Embryonic facial prominence (tissue), 1 donor: Measurements from ENCODE around the gene QTRT2.

Experiments
- DNase-seq: peaks from one replicate; pipeline ENCODE4 v3.0.0-alpha.2; 2016; ENCODE audit errors: extremely low spot score

Gene QTRT2

DNA sequence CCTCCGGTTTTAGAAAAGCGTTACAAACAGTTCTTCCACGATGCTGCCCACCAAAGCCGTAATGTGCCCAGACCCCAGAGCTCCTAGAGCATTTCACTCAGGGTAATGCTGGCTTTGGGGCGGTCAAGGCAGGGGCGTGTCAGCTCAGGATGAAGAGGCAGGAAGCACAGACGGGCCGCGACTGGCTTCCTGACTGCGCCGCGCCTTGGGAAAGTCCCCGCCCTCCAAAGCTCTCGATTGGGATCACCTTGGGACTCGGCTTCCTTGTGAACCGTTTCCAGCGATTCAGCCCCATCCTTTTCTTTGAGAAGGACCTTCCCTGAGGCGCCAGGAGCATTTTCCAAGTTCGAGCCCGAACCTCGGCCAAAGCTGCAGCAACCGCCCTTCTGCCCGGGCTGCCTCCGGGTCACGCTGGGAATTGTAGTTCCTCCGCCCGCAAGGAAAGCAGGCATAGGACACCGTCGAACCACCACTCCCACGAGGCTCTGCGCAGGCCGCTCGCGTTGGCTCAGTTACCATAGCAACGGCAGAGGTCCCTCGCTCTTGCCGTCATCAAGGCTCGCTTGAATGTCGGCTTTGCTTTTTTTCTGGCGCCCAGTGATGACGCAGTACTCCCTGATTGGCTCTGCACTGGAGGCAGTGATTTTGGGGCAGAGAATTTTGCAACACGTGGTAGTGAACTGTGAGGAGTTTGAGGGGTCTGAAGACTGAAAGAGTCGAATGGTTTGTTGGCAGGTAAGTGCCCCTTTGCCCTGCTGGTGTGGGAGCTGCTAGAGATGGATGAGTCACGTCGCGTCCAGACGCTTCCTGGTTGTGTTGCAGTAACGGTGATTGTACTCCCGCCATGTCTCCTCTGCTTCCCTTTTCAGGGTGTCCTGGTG is at the start of gene QTRT2, which contains the start of gene CCDC191:
Gene QTRT2 (plus strand): TSS at position 608 of the 881 bp plus-strand sequence. CDS start 8,521 bp downstream, outside the sequence.
Gene CCDC191 (minus strand): TSS at position 397 of the 881 bp plus-strand sequence. CDS start 60 bp downstream, at position 337.
- DNase-seq: peak; percentile 99

DNA sequence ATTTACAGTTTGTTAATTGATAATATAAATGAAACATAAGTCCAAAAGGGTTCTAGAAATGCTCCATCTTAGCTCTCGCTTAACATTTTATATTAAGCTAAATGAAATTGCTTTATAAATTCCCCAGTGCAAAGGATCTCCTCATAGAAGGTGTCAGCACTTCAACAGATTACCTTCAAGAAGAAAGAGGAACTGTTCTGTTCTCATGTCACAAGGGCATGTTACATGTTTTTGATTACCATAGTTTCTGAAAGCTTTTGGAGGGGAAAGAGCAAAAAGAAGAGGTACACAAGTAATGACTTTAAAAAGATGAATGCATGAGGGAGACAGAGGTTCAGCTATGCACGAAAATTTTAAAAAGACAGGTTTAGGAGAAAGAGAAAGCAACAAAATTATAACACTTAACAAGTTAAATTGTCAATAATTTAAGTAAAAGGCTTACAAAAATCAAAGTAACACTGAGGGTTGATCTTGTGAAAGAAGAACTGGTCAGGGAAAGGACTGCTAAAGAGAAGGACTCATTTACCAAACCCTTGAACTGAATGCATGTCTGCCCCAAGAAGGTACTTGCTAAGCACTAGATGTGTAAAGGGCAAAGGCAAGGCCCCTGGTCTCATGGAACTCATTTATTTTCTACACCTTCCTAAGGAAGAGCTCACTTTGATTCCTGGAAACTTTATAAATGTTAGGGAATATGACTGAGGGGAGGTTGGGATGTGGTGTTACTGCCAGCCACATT is 45.3 kb upstream of the QTRT2 start:
- no peak for DNase-seq

DNA sequence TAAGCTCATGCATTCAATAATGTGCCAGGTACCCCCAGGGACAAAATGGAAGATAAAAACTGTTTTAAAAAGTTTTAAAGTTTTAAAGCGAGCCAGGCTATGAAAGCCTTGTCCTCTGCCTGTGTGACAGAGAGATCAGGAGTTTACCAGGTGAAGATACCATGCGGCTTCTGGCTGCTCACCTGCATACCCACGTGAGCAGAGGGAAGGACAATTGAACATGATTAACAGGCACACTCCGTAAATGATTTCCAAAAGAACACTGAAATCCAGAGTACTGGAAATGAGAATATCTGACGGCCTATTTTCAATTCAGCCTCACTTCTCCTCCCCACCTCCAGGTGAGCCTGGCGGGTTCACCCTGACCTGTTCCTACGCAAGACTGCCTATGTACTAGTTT is 42.3 kb upstream of the QTRT2 start:
- DNase-seq: no peak

DNA sequence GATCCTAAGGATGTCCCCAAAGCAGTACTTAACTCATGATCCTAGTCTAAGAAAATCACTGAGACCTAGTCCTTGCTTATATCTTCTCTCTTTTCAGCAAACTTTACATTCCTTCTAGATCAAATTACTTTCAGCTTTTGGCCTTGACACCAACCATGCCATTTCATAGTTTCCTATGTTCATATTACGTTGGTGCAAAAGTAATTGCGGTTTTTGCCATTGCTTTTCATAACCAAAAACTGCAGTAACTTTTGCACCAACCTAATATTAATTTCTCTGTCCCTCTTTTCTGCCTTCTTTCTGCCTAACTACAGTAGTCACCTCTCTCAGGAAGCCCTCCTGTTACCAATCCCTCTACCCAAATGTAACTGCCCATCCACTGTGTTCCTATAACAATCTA is 37.1 kb upstream of the QTRT2 start:
- DNase-seq: no peak

DNA sequence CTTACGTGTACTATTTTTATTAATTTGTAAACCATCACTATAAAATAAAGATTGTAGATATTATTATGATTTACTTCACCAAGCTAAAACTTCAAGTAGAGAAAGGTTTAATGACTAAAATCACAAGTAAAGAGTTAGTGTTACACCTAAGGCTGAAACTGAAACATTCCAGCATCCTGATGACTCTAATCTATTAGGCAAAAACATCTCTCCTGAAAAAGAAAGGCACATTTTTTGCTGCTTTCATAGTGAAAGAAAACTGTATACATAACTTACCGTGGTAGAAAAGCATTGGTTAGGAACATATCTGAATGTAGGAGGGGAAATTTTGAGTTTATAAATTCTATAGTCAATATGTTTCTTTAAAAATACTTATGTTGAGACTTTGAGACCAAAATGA is 35.6 kb upstream of the QTRT2 start:
- no peak for DNase-seq

DNA sequence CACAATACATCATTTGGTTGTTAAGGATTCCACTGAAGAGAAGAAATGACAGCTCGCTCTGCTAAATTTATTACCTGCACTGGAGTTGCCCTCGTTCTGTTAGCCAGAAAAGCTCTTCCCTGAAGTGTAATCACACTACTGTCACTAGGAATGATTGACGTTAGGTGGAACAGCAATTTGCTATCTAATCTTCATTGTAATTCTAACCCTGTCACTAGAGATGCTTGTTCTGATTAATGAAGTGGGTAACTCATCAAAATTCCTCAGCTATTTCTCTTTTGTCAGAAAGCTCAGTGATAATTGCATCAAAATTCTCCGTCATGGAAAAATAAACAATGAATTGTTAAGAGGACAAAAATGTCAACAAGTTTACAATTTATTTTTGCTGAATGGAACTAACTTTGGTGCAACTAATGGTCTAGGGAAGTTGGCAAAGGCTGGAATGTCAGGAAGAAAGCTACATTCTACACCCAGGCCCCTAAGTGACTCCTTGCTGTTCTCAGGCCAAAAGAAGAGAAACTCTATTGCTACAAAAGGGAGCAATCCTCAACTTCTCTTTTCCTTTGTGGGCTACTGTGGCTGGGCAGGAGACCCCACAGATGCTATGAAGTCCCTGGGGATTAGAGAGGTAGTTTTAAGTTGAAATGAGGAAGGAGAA is 34.3 kb upstream of the QTRT2 start:
- no peak for DNase-seq

DNA sequence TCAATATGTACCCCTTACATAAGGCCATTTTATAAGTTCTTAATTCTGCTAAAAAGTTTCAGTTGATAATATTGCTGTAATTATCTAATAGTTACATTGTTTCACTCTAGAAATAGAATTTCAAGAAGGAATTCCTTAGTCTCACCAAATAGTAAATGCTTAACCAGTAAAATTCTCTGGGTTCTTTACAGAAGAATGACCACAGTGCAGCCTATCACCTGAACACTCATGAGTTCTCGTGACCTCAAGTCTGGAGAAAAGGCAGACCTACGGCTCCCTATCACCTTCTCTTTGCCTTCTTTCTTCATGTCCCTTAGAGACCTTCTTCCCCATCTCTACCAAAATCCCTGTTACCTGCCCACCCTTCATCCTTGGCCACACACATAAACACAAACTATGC is 31.1 kb upstream of the QTRT2 start:
- DNase-seq: no peak

DNA sequence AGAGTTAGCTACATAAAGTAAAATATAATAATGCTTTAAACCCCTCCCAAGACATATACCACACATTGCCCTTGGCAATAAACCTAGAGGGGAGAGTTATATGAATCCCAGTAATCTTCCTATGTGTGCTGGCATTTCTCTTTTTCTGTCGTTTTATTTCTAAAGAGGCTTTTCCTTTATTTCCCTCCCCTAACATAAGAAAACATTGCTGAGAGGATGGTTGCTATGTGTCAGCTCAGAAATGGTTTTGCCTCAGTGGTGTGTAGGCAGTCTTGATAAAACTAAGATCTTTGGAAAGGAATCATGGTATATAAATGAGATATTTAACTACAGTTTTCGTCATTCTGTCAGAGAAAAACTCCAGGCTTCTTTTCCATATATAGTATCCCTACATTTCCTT is 30.2 kb upstream of the QTRT2 start:
- DNase-seq: no peak

DNA sequence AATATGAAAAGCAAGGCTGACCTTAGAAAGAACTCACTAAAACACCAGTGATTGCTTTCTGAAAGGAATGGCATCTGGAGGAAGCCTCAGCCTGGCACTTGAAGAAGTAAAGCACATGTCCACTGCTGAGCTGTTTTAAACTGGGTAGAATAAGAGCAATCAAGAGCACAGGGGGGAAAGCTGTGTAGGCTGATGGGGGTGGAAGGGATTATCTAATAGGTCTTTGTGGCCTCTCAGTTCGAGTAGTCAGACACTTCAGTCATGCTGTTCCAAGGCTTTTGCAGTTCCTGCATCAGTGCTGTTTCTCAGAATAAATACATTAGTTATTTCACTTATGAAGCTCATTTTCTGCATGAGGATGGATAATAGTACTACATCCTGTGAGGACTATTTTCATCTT is 22.8 kb upstream of the QTRT2 start:
- DNase-seq: no peak

DNA sequence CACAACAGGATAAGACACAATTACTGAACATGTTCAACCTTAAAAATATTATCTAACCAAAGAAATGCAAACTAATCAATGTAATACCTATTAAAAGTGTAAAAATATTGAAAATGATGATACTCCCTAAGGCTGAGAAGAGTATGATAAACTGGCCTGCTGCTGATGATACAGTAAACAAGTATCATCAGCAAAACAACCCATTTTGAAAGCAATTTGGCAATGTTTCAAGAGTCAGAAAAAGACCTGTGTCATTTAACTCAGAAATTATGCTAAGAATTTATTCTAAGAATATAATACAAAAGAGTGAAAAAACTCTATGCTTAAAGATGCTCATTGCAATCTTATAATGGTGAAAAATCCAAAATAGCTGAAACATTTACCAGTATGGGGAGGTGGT is 22.3 kb upstream of the QTRT2 start:
- DNase-seq: no peak

DNA sequence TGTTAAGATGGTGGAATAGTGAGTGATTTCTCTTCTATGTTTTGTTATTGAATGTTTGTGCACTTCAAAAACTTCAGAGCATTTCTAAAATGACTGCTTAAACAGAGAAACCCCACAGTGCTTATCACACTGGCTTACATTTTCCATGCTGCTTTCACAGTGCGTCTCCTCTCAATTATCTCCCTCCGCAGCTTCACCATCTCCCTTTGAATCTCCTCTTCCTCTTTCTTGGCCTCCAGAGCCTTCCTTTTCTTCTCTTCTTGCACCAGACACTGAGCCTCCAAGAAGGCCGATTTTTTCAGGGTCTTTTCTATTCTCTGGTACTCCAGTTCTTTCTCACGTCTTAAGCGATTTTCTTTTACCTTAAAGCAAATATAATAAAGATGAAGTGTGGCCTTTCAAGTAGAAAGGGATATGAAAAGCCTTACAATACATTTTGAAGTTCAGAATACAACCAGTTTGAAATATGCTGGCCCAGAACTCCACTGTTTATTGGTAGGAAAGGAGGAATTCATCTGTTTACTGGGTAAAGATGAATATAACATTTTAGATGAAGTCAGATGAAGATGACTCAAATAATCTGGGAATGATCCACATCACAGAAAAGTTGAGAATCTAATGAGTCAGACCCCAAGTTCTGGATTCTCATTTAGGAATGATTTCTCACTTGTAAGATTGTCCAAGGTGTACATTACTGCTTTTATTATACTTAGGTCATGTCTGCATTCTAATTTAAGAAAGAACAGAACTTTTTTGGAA is 21.6 kb upstream of the QTRT2 start:
- no peak for DNase-seq

DNA sequence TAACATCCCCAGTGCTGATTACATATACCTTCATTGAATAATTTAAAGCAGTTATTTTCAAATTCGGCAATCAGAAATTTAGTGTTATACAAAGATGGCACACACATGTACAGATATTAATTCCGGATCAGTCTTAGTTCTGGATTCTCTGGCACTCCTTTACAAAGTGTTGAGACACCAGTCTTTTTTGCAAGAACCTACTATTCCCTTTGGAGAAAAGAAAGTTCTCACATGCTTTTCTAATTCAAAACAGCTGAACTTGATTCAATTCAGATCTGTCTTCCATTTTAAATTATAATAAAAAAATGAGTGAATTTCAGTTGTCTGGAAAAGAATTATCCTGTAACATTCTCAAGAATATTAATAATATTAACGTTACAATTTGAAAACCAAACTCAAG is 20.6 kb upstream of the QTRT2 start:
- no peak for DNase-seq

DNA sequence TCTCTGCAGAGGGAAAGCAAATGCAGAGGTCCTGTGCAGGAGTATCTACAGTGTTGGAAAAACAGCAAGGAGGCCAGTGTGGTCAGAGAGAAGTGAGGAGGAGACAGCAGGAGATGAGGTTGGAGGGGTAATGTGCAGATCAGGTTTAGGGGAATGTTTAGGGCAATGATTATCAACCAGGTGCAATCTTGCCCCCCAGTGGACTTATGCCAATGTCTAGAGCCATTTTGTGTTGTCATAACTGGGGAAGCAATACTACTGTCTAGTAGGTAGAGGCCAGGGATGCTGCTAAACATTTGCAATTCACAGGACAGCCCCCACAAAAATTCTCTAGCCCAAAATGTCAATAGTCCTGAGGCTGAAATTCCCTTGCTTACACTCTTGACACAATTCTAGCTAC is 13.3 kb upstream of the QTRT2 start:
- no peak for DNase-seq

DNA sequence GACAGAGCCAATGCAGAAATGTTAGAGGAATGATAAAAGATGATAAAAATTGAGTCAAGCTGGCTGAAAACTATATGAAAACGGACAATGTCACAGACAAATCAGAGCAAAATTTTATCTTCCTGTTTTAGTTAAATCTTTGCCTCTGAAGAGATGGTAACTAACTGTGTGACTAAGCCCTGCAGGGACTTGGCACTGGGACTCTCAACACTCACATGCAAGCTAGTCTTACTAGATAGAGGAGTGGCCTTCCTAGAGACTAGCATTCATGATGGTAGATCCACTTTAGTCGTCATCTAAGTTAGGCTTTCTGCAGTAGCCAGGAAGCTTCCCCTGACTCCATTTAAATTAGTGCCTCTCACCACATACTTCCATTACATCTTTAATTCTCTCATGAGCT is 4.3 kb upstream of the QTRT2 start:
- no peak for DNase-seq

DNA sequence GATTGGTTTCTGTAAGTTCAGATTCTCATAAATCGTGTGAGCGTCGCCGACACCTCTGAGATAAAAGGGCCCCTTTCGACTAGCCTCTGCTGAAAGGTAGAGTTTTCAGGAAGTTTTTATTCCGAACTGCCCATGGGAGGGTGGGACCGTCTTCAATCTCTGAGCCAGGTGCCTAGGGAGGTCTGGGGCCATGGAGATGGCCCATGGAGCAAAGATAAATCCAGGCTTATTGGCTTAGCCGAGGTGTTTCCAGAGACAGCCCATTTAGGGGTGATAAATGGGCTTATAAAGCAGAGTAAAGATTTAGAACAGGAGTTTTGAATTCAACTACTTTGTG is 442 bp downstream of the QTRT2 start:
- DNase-seq: no peak

DNA sequence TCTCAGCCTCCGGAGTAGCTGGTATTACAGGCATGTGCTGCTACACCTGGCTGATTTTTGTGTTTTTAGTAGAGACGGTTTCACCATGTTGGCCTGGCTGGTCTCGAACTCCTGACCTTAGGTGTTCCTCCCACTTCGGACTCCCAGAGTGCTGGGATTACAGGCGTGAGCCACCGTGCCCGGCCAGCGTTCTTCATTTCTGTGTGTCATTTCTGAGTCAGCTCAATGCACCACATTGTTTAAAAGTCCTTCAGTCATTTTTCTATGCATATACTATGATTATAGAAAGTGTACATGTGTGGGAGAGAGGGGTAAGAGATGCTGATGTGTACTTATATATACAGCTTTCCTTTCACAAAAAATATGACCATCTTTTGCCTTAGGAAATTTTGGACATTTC is 2.1 kb downstream of the QTRT2 start:
- no peak for DNase-seq

DNA sequence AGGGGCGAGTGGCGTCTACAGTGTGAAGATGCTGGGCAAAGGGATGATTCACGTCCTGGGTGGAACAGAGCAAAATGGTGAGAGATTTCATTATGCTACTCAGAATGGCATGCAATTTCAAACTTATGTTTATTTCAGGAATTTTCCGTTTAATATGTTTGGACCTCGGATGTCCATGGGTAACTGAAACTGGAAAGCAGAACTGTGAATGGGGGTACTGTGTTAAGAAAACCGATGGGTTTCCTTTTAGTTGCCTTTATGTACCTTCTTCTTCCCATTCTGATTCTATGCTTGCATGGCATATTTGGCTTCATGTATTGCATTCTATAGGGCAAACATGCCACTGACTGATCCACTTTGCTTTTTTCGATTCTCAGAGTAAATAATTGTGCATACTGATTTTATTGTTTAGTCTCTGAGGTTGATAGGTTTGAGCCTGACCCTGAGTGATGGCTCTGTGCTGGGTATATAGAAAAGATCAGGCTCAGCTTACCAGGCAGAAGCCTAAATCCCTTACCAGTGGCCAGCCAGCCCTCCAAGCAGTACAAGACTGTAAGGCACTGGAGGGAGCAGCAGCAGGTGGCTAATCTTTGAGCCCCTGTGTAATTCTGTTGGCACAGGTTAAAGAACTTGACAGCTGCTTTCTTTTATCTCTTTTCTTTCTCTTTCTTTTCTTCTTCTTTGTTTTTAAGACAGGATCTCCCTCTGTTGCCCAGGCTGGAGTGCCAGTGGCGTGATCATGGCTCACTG is 4.5 kb downstream of the QTRT2 start:
- DNase-seq: no peak

DNA sequence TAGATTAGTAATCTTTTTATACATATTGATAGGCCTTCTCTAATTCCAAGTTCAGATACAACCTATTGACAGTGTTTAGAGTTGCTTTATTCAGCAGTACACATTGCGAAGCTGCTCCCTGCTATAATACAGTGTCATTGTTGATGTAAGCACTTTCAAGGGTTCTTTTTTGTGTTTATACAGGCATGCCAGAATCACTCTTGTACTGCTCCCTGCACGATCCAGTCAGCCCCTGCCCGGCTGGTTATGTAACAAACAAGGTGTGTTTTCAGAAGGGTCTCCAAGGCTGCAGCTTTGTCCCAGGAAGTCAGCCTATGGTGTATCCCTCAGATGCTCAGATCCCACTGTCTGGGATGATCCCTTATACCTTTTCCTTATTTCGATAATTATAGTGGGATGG is 11.3 kb downstream of the QTRT2 start:
- DNase-seq: no peak

DNA sequence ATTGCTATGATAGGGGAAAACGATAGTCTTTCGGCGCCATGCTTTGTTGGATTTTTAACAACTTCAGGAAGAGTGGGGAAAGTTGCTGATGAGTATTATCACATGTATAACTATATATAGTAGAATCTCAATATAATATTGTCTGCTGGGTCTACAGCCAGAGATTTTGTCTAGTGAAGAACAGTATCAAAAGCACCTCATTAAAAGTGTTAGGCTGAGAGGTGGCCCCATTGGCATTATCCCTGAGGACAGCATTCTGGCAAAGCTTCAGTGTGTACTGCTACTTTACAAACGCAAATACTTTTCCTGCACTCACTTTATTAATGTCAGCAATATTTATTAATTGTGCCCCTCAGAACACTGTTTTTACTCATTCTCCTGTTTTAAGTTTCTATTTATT is 11.8 kb downstream of the QTRT2 start:
- no peak for DNase-seq

DNA sequence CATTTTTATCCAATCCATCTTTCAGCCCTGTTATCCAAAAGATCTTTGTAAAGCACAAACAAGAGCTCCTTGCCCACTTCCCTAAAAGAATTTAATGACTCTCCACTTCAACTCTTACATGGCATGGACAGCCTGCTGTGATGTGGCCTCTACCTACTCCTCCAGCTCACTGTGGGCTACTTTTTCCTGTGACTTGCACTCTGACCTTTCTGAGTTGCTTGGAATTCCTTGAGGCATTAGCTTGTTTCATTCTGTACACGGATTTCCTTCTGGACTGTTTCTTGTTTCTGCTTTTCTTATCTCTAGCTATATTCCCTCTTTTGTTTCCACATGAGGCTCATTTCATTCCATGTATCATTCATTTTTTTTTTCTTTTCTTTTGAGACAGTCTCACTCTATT is 15.2 kb downstream of the QTRT2 start:
- DNase-seq: no peak

DNA sequence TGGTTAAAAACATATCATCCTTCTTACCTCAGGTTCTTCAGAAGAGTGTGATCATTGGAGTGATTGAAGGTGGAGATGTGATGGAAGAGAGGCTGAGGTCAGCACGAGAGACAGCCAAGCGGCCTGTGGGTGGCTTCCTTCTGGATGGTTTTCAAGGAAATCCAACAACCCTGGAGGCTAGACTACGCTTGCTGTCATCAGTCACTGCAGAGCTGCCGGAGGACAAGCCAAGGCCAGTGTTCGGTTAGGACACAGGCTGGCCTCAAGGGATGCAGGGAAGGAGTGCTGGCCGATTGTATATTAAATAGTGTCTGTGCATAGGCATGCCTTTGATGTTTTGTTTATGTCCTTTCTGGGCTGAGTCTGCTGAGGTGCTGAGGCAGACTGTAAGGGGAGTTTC is 20.2 kb downstream of the QTRT2 start:
- no peak for DNase-seq
